GM18507 (cell line): ENCODE measurements around the gene ERP27.

Experiments
- DNase-seq: peaks from one replicate; pipeline ENCODE4 v3.0.0; 2011; ENCODE audit warnings: low read depth; ENCODE audit not compliant: insufficient read length; ENCODE audit errors: extremely low spot score
- FAIRE-seq: peaks from 2 replicates; lab custom pipeline; 2011; peaks lifted over from hg19 to GRCh38; lab: Jason Lieb, UNC

ERP27 gene

GRCh38 chr12:14910090-14910915, 28.0 kb downstream of the ERP27 start:
- FAIRE-seq (no peak), DNase-seq (no peak)

- DNase-seq (no peak), FAIRE-seq (no peak)
These were observed 30.4 kb downstream of the ERP27 start for GRCh38 chr12:14907953-14908352.

GRCh38 chr12:14906114-14906513, 32.2 kb downstream of the ERP27 start:
- no peak for DNase-seq
- FAIRE-seq, result no peak

GRCh38 chr12:14905269-14906004, 32.9 kb downstream of the ERP27 start:
- no peak for FAIRE-seq
- DNase-seq, result no peak

GRCh38 chr12:14904854-14905253, 33.5 kb downstream of the ERP27 start:
- DNase-seq (no peak), FAIRE-seq (no peak)

- DNase-seq, result no peak
- no peak for FAIRE-seq
These were observed 34.8 kb downstream of the ERP27 start for GRCh38 chr12:14903386-14904098.

- DNase-seq (no peak), FAIRE-seq (no peak)
These were observed 35.9 kb downstream of the ERP27 start for GRCh38 chr12:14902465-14902864.

- no peak for DNase-seq
- no peak for FAIRE-seq
These were observed 37.1 kb downstream of the ERP27 start for GRCh38 chr12:14901228-14901562.

- FAIRE-seq, result peak; percentile 9
These were observed 37.7 kb downstream of the ERP27 start for GRCh38 chr12:14900521-14901227.

GRCh38 chr12:14896521-14897169, 41.7 kb downstream of the ERP27 start:
- DNase-seq (no peak), FAIRE-seq (no peak)

More at GRCh38 chr12:14900521-14901227, 37.7 kb downstream of the ERP27 start:
- no peak for DNase-seq

- FAIRE-seq (no peak), DNase-seq (no peak)
These were observed 44.7 kb downstream of the ERP27 start for GRCh38 chr12:14893506-14894250.

- FAIRE-seq, result peak; percentile 41
These were observed 45.4 kb downstream of the ERP27 start for GRCh38 chr12:14892726-14893505.

GRCh38 chr12:14890701-14891100, 47.6 kb downstream of the ERP27 start:
- FAIRE-seq (no peak), DNase-seq (no peak)

More at GRCh38 chr12:14892726-14893505, 45.4 kb downstream of the ERP27 start:
- no peak for DNase-seq

- no peak for FAIRE-seq
- no peak for DNase-seq
These were observed 52.1 kb downstream of the ERP27 start for GRCh38 chr12:14886271-14886670.

- FAIRE-seq, result no peak
- DNase-seq, result no peak
These were observed 52.6 kb downstream of the ERP27 start, which contains the start of gene MGP for GRCh38 chr12:14885718-14886221. Gene MGP, minus strand, starts transcription at chr12:14885854. Its CDS starts 63 bp downstream, at chr12:14885791.

- peak; percentile 96 for FAIRE-seq
- DNase-seq, result peak; percentile 8
These were observed 53.9 kb downstream of the ERP27 start for GRCh38 chr12:14884458-14884878.

GRCh38 chr12:14883686-14884085, 54.7 kb downstream of the ERP27 start:
- FAIRE-seq (no peak), DNase-seq (no peak)
